HEK293T (cell line): ENCODE data around the gene MICU1.
"Not testable (repeated sequence)": the region's sequence is repeated elsewhere in the genome, so short reads cannot be mapped to it uniquely, and the experiment has no call there.

ENCODE experiments used
- CTCF ChIA-PET: fragments of 350-600 bp; formaldehyde crosslinking; extraction: SDS; loops from one replicate; lab custom pipeline; 2021; ENCODE audit warnings: antibody characterized with exemption, inconsistent platforms; lab: Yijun Ruan, JAX
- POLR2A ChIA-PET: fragments of 350-600 bp; formaldehyde crosslinking; extraction: SDS; loops from one replicate; lab custom pipeline; 2020; ENCODE audit warnings: antibody characterized with exemption, inconsistent platforms; lab: Yijun Ruan, JAX
- DNase-seq: peaks from one replicate; pipeline ENCODE4 v3.0.0; 2012; ENCODE audit warnings: mixed read lengths; ENCODE audit errors: extremely low spot score
- ARNT ChIP-seq: fragments of 450-650 bp; IDR thresholded peaks from 2 replicates; pipeline ENCODE4 v1.6.1; 2017; ENCODE audit warnings: mild to moderate bottlenecking
- BHLHE40 ChIP-seq: fragments of 450-650 bp; IDR thresholded peaks from 2 replicates; pipeline ENCODE4 v1.6.1; 2016; ENCODE audit warnings: mild to moderate bottlenecking, moderate library complexity, borderline replicate concordance
- CTBP1 ChIP-seq: fragments of 450-650 bp; IDR thresholded peaks from 2 replicates; pipeline ENCODE4 v1.6.1; 2016; ENCODE audit warnings: borderline replicate concordance
- ELF4 ChIP-seq: fragments of 450-650 bp; IDR thresholded peaks from 2 replicates; pipeline ENCODE4 v1.6.1; 2017; ENCODE audit warnings: antibody characterized with exemption
- FOXA1 ChIP-seq: fragments of 450-650 bp; IDR thresholded peaks from 2 replicates; pipeline ENCODE4 v1.6.1; 2016; ENCODE audit warnings: mild to moderate bottlenecking
- FOXK2 ChIP-seq: fragments of 450-650 bp; IDR thresholded peaks from 2 replicates; pipeline ENCODE4 v1.6.1; 2016; ENCODE audit warnings: mild to moderate bottlenecking
- FOXM1 ChIP-seq: fragments of 450-650 bp; IDR thresholded peaks from 2 replicates; pipeline ENCODE4 v1.6.1; 2017; ENCODE audit warnings: mild to moderate bottlenecking, borderline replicate concordance
- HDGF ChIP-seq: fragments of 450-650 bp; IDR thresholded peaks from 2 replicates; pipeline ENCODE4 v1.6.1; 2017; ENCODE audit warnings: antibody characterized with exemption, borderline replicate concordance
- L3MBTL2 ChIP-seq: fragments of 450-650 bp; conservative IDR thresholded peaks from 2 replicates; pipeline ENCODE4 v1.6.1; 2016; ENCODE audit warnings: mild to moderate bottlenecking
- LEF1 ChIP-seq: fragments of 450-650 bp; IDR thresholded peaks from 2 replicates; pipeline ENCODE4 v1.6.1; 2017; ENCODE audit warnings: mild to moderate bottlenecking, borderline replicate concordance
- NFRKB ChIP-seq: fragments of 450-650 bp; IDR thresholded peaks from 2 replicates; pipeline ENCODE4 v1.6.1; 2016; ENCODE audit warnings: mild to moderate bottlenecking, moderate library complexity
- PKNOX1 ChIP-seq: fragments of 450-650 bp; IDR thresholded peaks from 2 replicates; pipeline ENCODE4 v1.6.1; 2016
- SP1 ChIP-seq: fragments of 450-650 bp; IDR thresholded peaks from 2 replicates; pipeline ENCODE4 v1.6.1; 2017
- SUZ12 ChIP-seq: fragments of 450-650 bp; IDR thresholded peaks from 2 replicates; pipeline ENCODE4 v1.6.1; 2016; ENCODE audit warnings: mild to moderate bottlenecking
- TARDBP ChIP-seq: fragments of 450-650 bp; IDR thresholded peaks from 2 replicates; pipeline ENCODE4 v1.6.1; 2016
- ZNF384 ChIP-seq: fragments of 450-650 bp; IDR thresholded peaks from 2 replicates; pipeline ENCODE4 v1.6.1; 2016

MICU1 gene

GRCh38 chr10:72455889-72456595 is 169.8 kb downstream of the MICU1 start:
- no peak for DNase-seq
- ChIA-PET POLR2A (interaction anchor here (0.6 kb wide), 1 partner anchor 83 kb away, joined by 3 read pairs; no protein-coding TSS in a partner anchor), CTCF (interaction anchor here (0.6 kb wide), 2 partner anchors 10 to 329 kb away, joined by 4 to 8 read pairs; no protein-coding TSS in a partner anchor)
- TF ChIP-seq NFRKB, result no peak
- TF ChIP-seq FOXM1, result no peak
- TF ChIP-seq LEF1, result no peak
- TF ChIP-seq ZNF384, result no peak
- no peak for TF ChIP-seq CTBP1
- no peak for TF ChIP-seq HDGF
- TF ChIP-seq SP1, result no peak

DNA sequence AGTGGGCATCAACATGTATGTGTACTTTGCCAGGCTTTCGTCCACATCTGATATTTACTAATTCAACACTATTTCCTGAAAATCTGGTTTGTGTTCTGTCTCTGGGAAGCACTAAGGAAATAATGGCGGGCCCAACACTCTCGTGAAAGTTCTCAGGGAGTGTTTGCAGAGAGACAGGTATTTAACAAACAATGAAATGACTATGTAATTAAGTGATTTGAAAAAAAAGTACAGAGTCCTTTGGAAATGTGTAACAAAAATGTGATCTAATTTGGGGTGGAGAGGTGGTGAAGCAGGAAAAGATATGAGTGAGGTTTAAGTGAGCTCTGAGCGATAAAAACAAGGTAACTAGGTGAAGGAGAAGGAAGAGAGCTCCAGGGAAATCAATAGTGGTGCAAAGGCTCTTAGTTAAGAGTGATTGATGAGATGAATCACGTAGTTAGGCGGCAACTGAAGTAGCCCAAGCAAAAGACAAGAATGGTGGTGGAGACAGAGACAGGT is 175.9 kb downstream of the MICU1 start:
- CTCF ChIA-PET, result interaction anchor here (0.6 kb wide), 1 partner anchor 611 kb away, joined by 3 read pairs; no protein-coding TSS in a partner anchor
- TF ChIP-seq FOXM1, result no peak
- TF ChIP-seq CTBP1, result no peak
- no peak for TF ChIP-seq BHLHE40
- TF ChIP-seq FOXK2, result no peak
- TF ChIP-seq PKNOX1, result no peak
- TF ChIP-seq SUZ12, result no peak
- TF ChIP-seq L3MBTL2, result no peak
- no peak for TF ChIP-seq NFRKB
- no peak for TF ChIP-seq ELF4
- no peak for TF ChIP-seq FOXA1
- no peak for TF ChIP-seq TARDBP
- TF ChIP-seq ARNT, result no peak
- TF ChIP-seq ZNF384, result no peak
- no peak for TF ChIP-seq HDGF
- no peak for TF ChIP-seq LEF1
- no peak for TF ChIP-seq SP1
- no peak for DNase-seq
- POLR2A ChIA-PET, result no interaction called here

DNA sequence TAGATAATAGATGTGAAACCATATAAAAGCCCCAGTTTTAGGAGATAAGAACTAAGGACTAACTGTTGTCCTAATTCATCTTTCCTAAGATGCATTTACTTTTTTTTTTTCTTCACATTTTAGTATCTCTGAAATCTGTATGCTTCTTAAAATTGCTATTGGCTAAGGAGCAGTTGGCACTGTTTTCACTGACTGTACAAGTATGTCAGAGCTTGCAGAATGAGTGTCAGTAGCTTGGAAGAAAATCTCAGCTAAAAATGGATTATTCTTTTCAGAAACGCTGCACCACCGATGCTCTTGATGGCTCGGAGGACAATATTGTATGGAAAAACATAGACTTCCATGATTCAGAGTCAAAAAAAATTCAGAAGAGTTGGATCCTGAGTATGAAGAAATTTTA is 180.0 kb downstream of the MICU1 start:
- POLR2A ChIA-PET, result no interaction called here
- CTCF ChIA-PET, result interaction anchor here (0.6 kb wide), 1 partner anchor 448 kb away, joined by 8 read pairs; no protein-coding TSS in a partner anchor
- no peak for TF ChIP-seq FOXA1
- no peak for DNase-seq

DNA sequence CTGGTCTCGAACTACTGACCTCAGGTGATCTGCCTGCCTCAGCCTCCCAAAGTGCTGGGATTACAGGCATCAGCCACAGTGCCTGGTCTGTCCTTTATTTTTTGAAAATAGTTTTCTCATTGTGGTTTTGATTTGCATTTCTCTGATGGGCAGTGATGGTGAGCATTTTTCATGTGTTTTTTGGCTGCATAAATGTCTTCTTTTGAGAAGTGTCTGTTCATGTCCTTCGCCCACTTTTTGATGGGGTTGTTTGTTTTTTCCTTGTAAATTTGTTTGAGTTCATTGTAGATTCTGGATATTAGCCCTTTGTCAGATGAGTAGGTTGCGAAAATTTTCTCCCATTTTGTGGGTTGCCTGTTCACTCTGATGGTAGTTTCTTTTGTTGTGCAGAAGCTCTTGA is 182.9 kb downstream of the MICU1 start:
- POLR2A ChIA-PET, DNase-seq, CTCF ChIA-PET: not testable (repeated sequence)

- CTCF ChIA-PET, result no interaction called here
- no peak for TF ChIP-seq ELF4
- no peak for TF ChIP-seq ZNF384
- no peak for TF ChIP-seq ARNT
- TF ChIP-seq BHLHE40, result no peak
- no peak for TF ChIP-seq SP1
- POLR2A ChIA-PET, result no interaction called here
- DNase-seq, result no peak
These were observed 190.3 kb downstream of the MICU1 start for GRCh38 chr10:72435570-72435969.

- CTCF ChIA-PET, POLR2A ChIA-PET, DNase-seq: not testable (repeated sequence)
These were observed 194.9 kb downstream of the MICU1 start for GRCh38 chr10:72430936-72431335.

DNA sequence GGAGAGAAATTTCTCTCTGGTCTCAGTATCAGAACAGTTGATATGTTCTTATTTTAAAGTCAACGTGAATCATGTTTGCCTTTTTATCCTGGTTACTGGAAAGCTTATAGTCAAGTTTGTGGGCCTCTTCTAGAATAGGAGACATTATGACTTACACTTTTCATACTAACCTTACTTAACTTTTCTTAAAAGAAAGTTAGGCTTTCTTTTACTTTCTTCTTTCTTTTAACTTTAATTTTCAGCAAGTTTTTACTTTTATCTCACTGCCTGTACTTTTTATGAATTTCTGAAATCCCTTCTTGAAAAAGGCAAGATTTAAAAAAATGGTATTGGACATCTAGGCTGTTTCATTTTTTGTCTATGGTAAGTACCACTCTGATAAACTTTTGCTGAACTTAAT is 195.9 kb downstream of the MICU1 start:
- no peak for DNase-seq
- TF ChIP-seq ZNF384 (no peak), HDGF (no peak), FOXM1 (no peak), PKNOX1 (no peak), FOXK2 (no peak), FOXA1 (no peak), NFRKB (no peak), LEF1 (no peak), SUZ12 (no peak), TARDBP (no peak), ARNT (no peak), ELF4 (no peak), CTBP1 (no peak), L3MBTL2 (no peak), BHLHE40 (no peak)
- POLR2A ChIA-PET, result no interaction called here
- CTCF ChIA-PET, result no interaction called here

- TF ChIP-seq SP1, result no peak
- TF ChIP-seq L3MBTL2, result no peak
- no peak for TF ChIP-seq CTBP1
- no peak for TF ChIP-seq FOXA1
- no peak for TF ChIP-seq SUZ12
- no peak for TF ChIP-seq BHLHE40
- no peak for TF ChIP-seq ZNF384
- ChIA-PET CTCF (no interaction called here), POLR2A (no interaction called here)
- no peak for DNase-seq
These were observed 198.9 kb downstream of the MICU1 start for GRCh38 chr10:72426986-72427385.
